HEK293 (cell line): Measurements from ENCODE around the gene CCDC186.
A peak's percentile ranks its signal among the peaks of the same experiment; 100 is the strongest.

Source experiments
- CTCF ChIA-PET: fragments of 350-600 bp; formaldehyde crosslinking; extraction: SDS; loops from one replicate; lab custom pipeline; 2021; ENCODE audit warnings: antibody characterized with exemption; lab: Yijun Ruan, JAX
- POLR2A ChIA-PET: fragments of 300-600 bp; formaldehyde crosslinking; extraction: SDS; loops from one replicate; lab custom pipeline; 2020; ENCODE audit warnings: antibody characterized with exemption, inconsistent platforms; lab: Yijun Ruan, JAX
- H3K27ac ChIP-seq: fragments of 200-500 bp; sonication (Bioruptor generic); 2 replicates; pipeline ENCODE4 v1.5.1; 2014; ENCODE audit warnings: low read depth, low read length, control low read depth, inconsistent platforms; ENCODE audit errors: extremely low read depth
- H3K36me3 ChIP-seq, 2 experiments: fragments of 200-500 bp in 1 of 2; sonication (Bioruptor generic) in 1 of 2; 1 replicate in 1 of 2; 2 replicates in 1 of 2; pipeline ENCODE4 v1.5.1; 2014 to 2017; ENCODE audit warnings: inconsistent platforms in 2 of 2, low read length in 2 of 2; ENCODE audit not compliant: control insufficient read depth in 2 of 2, insufficient read depth in 1 of 2
- H3K4me1 ChIP-seq: fragments of 200-500 bp; sonication (Bioruptor generic); 2 replicates; pipeline ENCODE4 v1.5.1; 2014; ENCODE audit warnings: mild to moderate bottlenecking, low read length, inconsistent platforms; ENCODE audit not compliant: control insufficient read depth, insufficient read depth
- H3K4me3 ChIP-seq: 2 replicates; pipeline ENCODE4 v1.5.1; 2011; ENCODE audit warnings: low read depth, mild to moderate bottlenecking, control low read depth, low read length, moderate library complexity
- H3K9me3 ChIP-seq: fragments of 200-500 bp; sonication (Bioruptor generic); 2 replicates; pipeline ENCODE4 v1.5.1; 2014; ENCODE audit warnings: low read depth, low read length, inconsistent platforms; ENCODE audit not compliant: control insufficient read depth, insufficient read depth
- EGR2 ChIP-seq: fragments of 450-650 bp; formaldehyde crosslinking; IDR thresholded peaks from 2 replicates; pipeline ENCODE4 v1.5.1; 2016; ENCODE audit warnings: low read depth, missing biosample characterization, missing genetic modification characterization
- KLF10 ChIP-seq: fragments of 450-650 bp; IDR thresholded peaks from 2 replicates; pipeline ENCODE4 v1.5.1; 2018; ENCODE audit warnings: missing biosample characterization, mild to moderate bottlenecking, missing genetic modification characterization
- KLF17 ChIP-seq: fragments of 450-650 bp; formaldehyde crosslinking; IDR thresholded peaks from 2 replicates; pipeline ENCODE4 v1.5.1; 2016; ENCODE audit warnings: missing biosample characterization, missing genetic modification characterization
- KLF7 ChIP-seq: fragments of 450-650 bp; formaldehyde crosslinking; IDR thresholded peaks from 2 replicates; pipeline ENCODE4 v1.5.1; 2016; ENCODE audit warnings: missing biosample characterization, missing genetic modification characterization, borderline replicate concordance
- MEIS1 ChIP-seq: sonication (generic); formaldehyde crosslinking; IDR thresholded peaks from 2 replicates; pipeline ENCODE4 v1.8.1; 2022; ENCODE audit warnings: missing genetic modification reagents, mild to moderate bottlenecking, borderline replicate concordance
- MYNN ChIP-seq: fragments of 450-650 bp; formaldehyde crosslinking; IDR thresholded peaks from 2 replicates; pipeline ENCODE4 v1.5.1; 2016; ENCODE audit warnings: missing biosample characterization, missing genetic modification characterization, borderline replicate concordance
- SETDB1 ChIP-seq: IDR thresholded peaks from one replicate; pipeline ENCODE4 v1.6.1; 2017; ENCODE audit warnings: mild to moderate bottlenecking, low read length, moderate library complexity, mixed read lengths; ENCODE audit not compliant: insufficient read length
- ZBTB17 ChIP-seq: fragments of 450-650 bp; formaldehyde crosslinking; IDR thresholded peaks from 2 replicates; pipeline ENCODE4 v1.5.1; 2016; ENCODE audit warnings: missing biosample characterization, missing genetic modification characterization
- ZNF133 ChIP-seq: fragments of 450-650 bp; formaldehyde crosslinking; IDR thresholded peaks from 2 replicates; pipeline ENCODE4 v1.5.1; 2016; ENCODE audit warnings: missing biosample characterization, missing genetic modification characterization
- ZNF157 ChIP-seq: fragments of 450-650 bp; formaldehyde crosslinking; IDR thresholded peaks from 2 replicates; pipeline ENCODE4 v1.5.1; 2016; ENCODE audit warnings: missing biosample characterization, missing genetic modification characterization
- ZNF169 ChIP-seq: fragments of 450-650 bp; formaldehyde crosslinking; IDR thresholded peaks from 2 replicates; pipeline ENCODE4 v1.5.1; 2016; ENCODE audit warnings: missing biosample characterization, missing genetic modification characterization
- ZNF175 ChIP-seq: fragments of 450-650 bp; formaldehyde crosslinking; IDR thresholded peaks from 2 replicates; pipeline ENCODE4 v1.5.1; 2016; ENCODE audit warnings: missing biosample characterization, missing genetic modification characterization
- ZNF223 ChIP-seq: fragments of 450-650 bp; formaldehyde crosslinking; IDR thresholded peaks from 2 replicates; pipeline ENCODE4 v1.5.1; 2016; ENCODE audit warnings: missing biosample characterization, missing genetic modification characterization
- ZNF24 ChIP-seq: fragments of 450-650 bp; formaldehyde crosslinking; IDR thresholded peaks from 2 replicates; pipeline ENCODE4 v1.5.1; 2016; ENCODE audit warnings: missing biosample characterization, missing genetic modification characterization
- ZNF362 ChIP-seq: fragments of 450-650 bp; formaldehyde crosslinking; IDR thresholded peaks from 2 replicates; pipeline ENCODE4 v1.5.1; 2016; ENCODE audit warnings: missing biosample characterization, missing genetic modification characterization
- ZNF513 ChIP-seq: fragments of 450-650 bp; IDR thresholded peaks from 2 replicates; pipeline ENCODE4 v1.5.1; 2018; ENCODE audit warnings: missing biosample characterization, missing genetic modification characterization
- ZNF596 ChIP-seq: fragments of 450-650 bp; IDR thresholded peaks from 2 replicates; pipeline ENCODE4 v1.5.0; 2018; ENCODE audit warnings: missing biosample characterization, mild to moderate bottlenecking, missing genetic modification characterization, moderate library complexity
- ZNF707 ChIP-seq: fragments of 450-650 bp; formaldehyde crosslinking; IDR thresholded peaks from 2 replicates; pipeline ENCODE4 v1.5.1; 2016; ENCODE audit warnings: missing biosample characterization, missing genetic modification characterization
- ZNF768 ChIP-seq: fragments of 450-650 bp; formaldehyde crosslinking; IDR thresholded peaks from 2 replicates; pipeline ENCODE4 v1.5.1; 2018; ENCODE audit warnings: missing biosample characterization, mild to moderate bottlenecking, missing genetic modification characterization
- ZSCAN5A ChIP-seq: fragments of 450-650 bp; formaldehyde crosslinking; IDR thresholded peaks from 2 replicates; pipeline ENCODE4 v1.5.1; 2016; ENCODE audit warnings: missing biosample characterization, missing genetic modification characterization

CCDC186 gene

GRCh38 chr10:114168450-114169009 lies 5.5 kb downstream of the CCDC186 start:
- no peak for TF ChIP-seq ZNF24 (tag by site-specific recombination)
- TF ChIP-seq SETDB1, result peak; percentile 95
- no peak for TF ChIP-seq ZNF707
- TF ChIP-seq MEIS1 (CRISPR knock-in tag), result no peak
- H3K27ac ChIP-seq, result no peak overlapping the region
- no peaks in the 10 kb centered on the region for H3K9me3 ChIP-seq
- no peak overlapping the region for H3K4me3 ChIP-seq
- H3K36me3 ChIP-seq, result no peaks in the 10 kb centered on the region; a peak in 2 of 3 replicates
- POLR2A ChIA-PET, result no interaction called here
- CTCF ChIA-PET, result no interaction called here
- H3K4me1 ChIP-seq, result peaks cover 10% of the 10 kb centered on the region

GRCh38 chr10:114167985-114168384 lies 6.0 kb downstream of the CCDC186 start:
- POLR2A ChIA-PET, result no interaction called here
- H3K27ac ChIP-seq, result no peak overlapping the region
- TF ChIP-seq ZNF768, result no peak
- TF ChIP-seq KLF10 (tag by site-specific recombination), result no peak
- no peak for TF ChIP-seq EGR2 (tag by site-specific recombination)
- no peak for TF ChIP-seq ZNF169 (tag by site-specific recombination)
- TF ChIP-seq ZBTB17 (tag by site-specific recombination), result no peak
- no peak for TF ChIP-seq ZNF362 (tag by site-specific recombination)
- TF ChIP-seq MYNN (tag by site-specific recombination), result no peak
- no peak for TF ChIP-seq KLF7 (tag by site-specific recombination)
- TF ChIP-seq ZNF175 (tag by site-specific recombination), result no peak
- TF ChIP-seq ZNF513, result no peak
- no peak for TF ChIP-seq ZNF596
- no peak for TF ChIP-seq ZNF133 (tag by site-specific recombination)
- no peak for TF ChIP-seq ZNF223 (tag by site-specific recombination)
- no peak for TF ChIP-seq KLF17
- TF ChIP-seq ZSCAN5A (tag by site-specific recombination), result no peak
- TF ChIP-seq ZNF157 (tag by site-specific recombination), result no peak
- TF ChIP-seq, all 188 proteins: peak for 0
- CTCF ChIA-PET, result no interaction called here
- no peaks in the 10 kb centered on the region; a peak in 2 of 3 replicates for H3K36me3 ChIP-seq
- no peak overlapping the region for H3K4me3 ChIP-seq
- peaks cover 14% of the 10 kb centered on the region for H3K4me1 ChIP-seq
- no peaks in the 10 kb centered on the region for H3K9me3 ChIP-seq
